ENCODE data around the gene ELMOD1. TPM values are rescaled to one million over a fixed set of nuclear protein-coding genes. Genes with fewer than 3 reads are reported as not detected.

The ELMOD1 gene
- total RNA-seq, 1 experiment from 2014 or later = not detected

DNA sequence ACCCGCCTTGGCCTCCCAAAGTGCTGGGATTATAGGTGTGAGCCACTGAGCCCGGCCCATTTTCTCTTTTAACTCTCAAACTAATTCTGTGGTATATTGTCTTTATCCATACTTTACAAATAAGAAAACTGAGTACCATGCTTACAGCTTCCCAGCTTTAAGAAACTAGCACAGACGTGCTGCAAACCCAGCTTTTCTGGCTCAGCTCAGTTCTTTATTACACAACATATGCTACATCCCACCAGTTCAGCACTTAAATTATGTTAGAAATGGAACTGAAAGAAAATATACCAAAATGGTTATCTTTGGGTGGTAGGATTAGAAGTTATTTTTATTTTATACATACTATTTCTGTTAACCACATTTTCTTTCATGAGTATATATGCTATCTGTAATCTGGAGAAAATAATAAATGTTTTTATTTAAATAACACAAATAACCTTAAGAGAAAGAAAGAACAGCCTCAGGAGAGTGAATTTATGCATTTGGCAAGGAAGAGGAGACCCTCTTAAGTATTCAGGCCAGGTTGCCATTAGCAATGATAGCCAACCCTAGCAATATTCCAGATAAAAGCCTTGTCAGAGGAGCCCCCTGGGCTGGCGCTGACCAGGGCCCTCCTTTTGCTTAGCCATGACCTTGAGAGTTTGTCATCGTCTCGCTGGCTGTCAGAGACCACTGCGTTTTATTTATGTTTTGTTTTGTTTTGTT, 87.1 kb downstream of the ELMOD1 start:
- intact Hi-C loops (cut with micrococcal nuclease) = no loop called here
- no peak for TF ChIP-seq CTCF (IDR thresholded peaks at IDR 0.05; ENCODE audit: unreplicated experiment)
- no peak overlapping the region for H3K4me3 Mint-ChIP-seq (ENCODE audit: unreplicated experiment)
- H3K9me3 Mint-ChIP-seq (ENCODE audit: unreplicated experiment) = no peaks in the 10 kb centered on the region
- no peaks in the 10 kb centered on the region for H3K4me1 Mint-ChIP-seq (ENCODE audit: insufficient read depth, unreplicated experiment)
- no peaks in the 10 kb centered on the region for H3K36me3 Mint-ChIP-seq (ENCODE audit: insufficient read depth, unreplicated experiment)
- peaks cover 11% of the 10 kb centered on the region for H3K27me3 Mint-ChIP-seq (ENCODE audit: insufficient read depth, unreplicated experiment)
- no TSS peak for BruUV-seq (replicated peaks)
- DNase-seq (ENCODE audit: unreplicated experiment) = no peak
- CTCF ChIA-PET = interaction anchor here (1.0 kb wide), 2 partner anchors 11 to 115 kb away, joined by 3 to 4 read pairs; no protein-coding TSS in a partner anchor
- H3K27ac Mint-ChIP-seq (ENCODE audit: low read depth, unreplicated experiment) = no peak overlapping the region
- POLR2A ChIA-PET = no interaction called here

GRCh38 chr11:107678632-107678971, 87.7 kb downstream of the ELMOD1 start:
- intact Hi-C loops (cut with micrococcal nuclease) = no loop called here
- Mint-ChIP-seq H3K36me3 (ENCODE audit: insufficient read depth, unreplicated experiment) (no peaks in the 10 kb centered on the region), H3K27me3 (ENCODE audit: insufficient read depth, unreplicated experiment) (peaks cover 12% of the 10 kb centered on the region), H3K4me1 (ENCODE audit: insufficient read depth, unreplicated experiment) (no peaks in the 10 kb centered on the region), H3K9me3 (ENCODE audit: unreplicated experiment) (no peaks in the 10 kb centered on the region), H3K4me3 (ENCODE audit: unreplicated experiment) (no peak overlapping the region), H3K27ac (ENCODE audit: low read depth, unreplicated experiment) (no peak overlapping the region)
- no peak for DNase-seq (ENCODE audit: unreplicated experiment)
- TF ChIP-seq CTCF (IDR thresholded peaks at IDR 0.05; ENCODE audit: unreplicated experiment) = no peak
- ChIA-PET POLR2A (no interaction called here), CTCF (no interaction called here)
- no TSS peak for BruUV-seq (replicated peaks)

- BruUV-seq (replicated peaks) = no TSS peak
- no peak for DNase-seq (ENCODE audit: unreplicated experiment)
- intact Hi-C loops (cut with micrococcal nuclease) = no loop called here
- no peak for TF ChIP-seq CTCF (IDR thresholded peaks at IDR 0.05; ENCODE audit: unreplicated experiment)
- H3K27me3 Mint-ChIP-seq (ENCODE audit: insufficient read depth, unreplicated experiment) = peaks cover 12% of the 10 kb centered on the region
- ChIA-PET POLR2A (interaction anchor here (0.9 to 1.4 kb wide), 2 partner anchors 17 to 116 kb away, joined by 3 read pairs; no protein-coding TSS in a partner anchor), CTCF (interaction anchor here (0.8 to 1.2 kb wide), 4 partner anchors 9 to 91 kb away, joined by 3 to 7 read pairs (median 4); no protein-coding TSS in a partner anchor)
- H3K36me3 Mint-ChIP-seq (ENCODE audit: insufficient read depth, unreplicated experiment) = no peaks in the 10 kb centered on the region
- H3K4me3 Mint-ChIP-seq (ENCODE audit: unreplicated experiment) = no peak overlapping the region
- no peaks in the 10 kb centered on the region for H3K9me3 Mint-ChIP-seq (ENCODE audit: unreplicated experiment)
- H3K27ac Mint-ChIP-seq (ENCODE audit: low read depth, unreplicated experiment) = no peak overlapping the region
- no peaks in the 10 kb centered on the region for H3K4me1 Mint-ChIP-seq (ENCODE audit: insufficient read depth, unreplicated experiment)
Measured at GRCh38 chr11:107679255-107680024, 88.5 kb downstream of the ELMOD1 start.

DNA sequence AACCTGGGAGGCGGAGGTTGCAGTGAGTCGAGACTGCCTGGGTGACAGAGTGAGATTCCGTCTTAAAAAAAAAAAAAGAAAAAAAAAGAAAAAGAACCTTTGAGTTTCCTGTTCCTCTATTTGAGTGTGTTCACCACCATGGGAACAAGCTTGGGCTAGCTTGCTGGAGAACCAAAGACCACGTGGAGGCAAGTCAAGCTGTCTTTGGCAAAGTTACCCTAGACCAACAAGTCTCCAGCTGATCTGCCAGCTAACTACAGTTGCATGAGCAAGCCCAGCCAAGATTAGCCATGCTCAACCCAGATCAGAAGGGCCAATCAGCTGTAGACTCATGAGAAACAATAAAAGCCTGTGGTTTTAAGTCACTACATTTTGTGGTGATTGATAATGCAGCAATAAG, 91.2 kb downstream of the ELMOD1 start:
- Mint-ChIP-seq H3K36me3 (ENCODE audit: insufficient read depth, unreplicated experiment) (no peaks in the 10 kb centered on the region), H3K27ac (ENCODE audit: low read depth, unreplicated experiment) (no peak overlapping the region), H3K27me3 (ENCODE audit: insufficient read depth, unreplicated experiment) (peaks cover 12% of the 10 kb centered on the region), H3K4me1 (ENCODE audit: insufficient read depth, unreplicated experiment) (no peaks in the 10 kb centered on the region), H3K9me3 (ENCODE audit: unreplicated experiment) (no peaks in the 10 kb centered on the region), H3K4me3 (ENCODE audit: unreplicated experiment) (no peak overlapping the region)
- intact Hi-C loops (cut with micrococcal nuclease) = no loop called here
- ChIA-PET POLR2A (interaction anchor here (0.6 kb wide), 1 partner anchor 9 kb away, joined by 3 read pairs; no protein-coding TSS in a partner anchor), CTCF (interaction anchor here (1.0 to 1.7 kb wide), 2 partner anchors 89 to 119 kb away, joined by 3 to 5 read pairs; no protein-coding TSS in a partner anchor)
- no peak for DNase-seq (ENCODE audit: unreplicated experiment)
- no TSS peak for BruUV-seq (replicated peaks)
- no peak for TF ChIP-seq CTCF (IDR thresholded peaks at IDR 0.05; ENCODE audit: unreplicated experiment)

Measured in MCF 10A (cell line).